NCI-H2227 treated with DMSO at 0.1 percent for 48 hours (cell line): Measurements from ENCODE around the gene PRRC2A.
A peak's percentile ranks its signal among the peaks of the same experiment; 100 is the strongest.

Experiments used
- DNase-seq: peaks from one replicate; lab custom pipeline; 2025; lab: John Stamatoyannopoulos, UW

The PRRC2A gene

DNA sequence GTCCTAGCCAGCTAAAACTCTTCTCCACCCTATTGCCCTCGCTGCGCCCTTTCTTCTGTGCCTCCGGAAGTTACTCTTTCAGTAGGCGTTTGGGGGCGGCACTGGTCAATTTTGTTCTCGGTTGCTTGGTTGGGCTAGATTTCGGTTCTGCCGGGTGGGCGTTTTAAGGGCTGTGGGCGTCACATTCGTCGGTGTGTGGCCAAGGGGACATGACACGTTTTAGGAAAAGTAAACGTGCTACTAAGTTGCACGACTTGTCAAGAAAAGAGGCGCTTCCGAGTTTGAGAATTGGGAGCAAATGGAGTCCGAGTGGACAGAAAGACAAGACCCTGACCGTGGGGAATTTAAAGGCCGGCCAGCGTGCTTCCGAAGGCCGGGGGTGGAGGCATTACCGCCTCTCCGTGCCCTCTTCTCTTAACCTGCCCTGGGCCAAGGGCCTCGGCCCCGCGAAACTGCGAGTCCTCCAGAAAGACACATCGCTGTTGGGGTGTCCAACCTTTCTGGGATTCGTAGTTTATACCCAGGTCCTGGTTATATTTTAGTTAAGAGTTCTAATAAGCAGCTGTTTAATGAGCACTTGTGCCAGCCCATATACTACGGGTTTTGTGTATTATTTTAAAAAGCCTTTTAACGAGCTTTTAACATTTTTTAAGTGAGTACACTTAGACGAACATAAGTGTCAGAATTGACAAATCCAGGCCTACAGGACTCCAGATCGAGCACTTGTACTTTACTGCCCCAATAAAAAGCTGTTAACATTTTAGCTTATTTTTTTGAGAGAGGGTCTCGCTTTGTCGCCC lies 32.6 kb downstream of the PRRC2A start:
- peak; percentile 99 for DNase-seq

DNA sequence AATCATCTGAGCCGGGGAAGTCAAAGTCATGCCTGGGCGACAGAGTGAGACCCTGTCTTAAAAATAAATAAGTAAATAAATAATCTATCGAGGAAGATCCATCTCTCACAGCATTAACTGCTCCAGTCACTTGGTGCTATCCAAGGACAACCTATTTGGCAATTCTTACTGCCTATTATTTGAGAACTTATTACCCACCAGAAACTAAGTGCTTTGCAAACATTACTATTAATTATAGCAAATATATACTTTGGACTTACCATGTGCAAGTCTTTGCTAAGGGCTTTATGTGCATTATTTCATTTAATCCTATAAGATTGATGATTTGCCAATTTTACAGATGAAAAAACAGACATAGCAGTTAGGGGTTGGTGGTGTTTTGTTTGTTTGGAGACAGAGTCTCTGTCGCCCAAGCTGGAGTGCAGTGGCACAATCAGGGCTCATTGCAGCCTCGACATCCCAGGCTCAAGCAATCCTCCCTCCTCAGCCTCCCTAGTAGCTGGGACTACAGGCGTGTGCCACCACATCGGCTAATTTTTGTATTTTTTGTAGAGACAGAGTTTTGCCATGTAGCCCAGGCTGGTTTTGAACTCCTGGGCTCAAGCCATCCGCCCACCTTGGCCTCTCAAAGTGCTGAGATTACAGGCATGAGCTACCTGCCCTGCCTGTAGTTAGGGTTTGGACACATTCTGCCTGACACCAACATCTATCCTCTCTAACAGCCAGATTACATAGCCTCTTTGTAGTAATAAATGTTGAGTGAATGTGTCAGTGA lies 34.2 kb downstream of the PRRC2A start:
- DNase-seq: no peak

DNA sequence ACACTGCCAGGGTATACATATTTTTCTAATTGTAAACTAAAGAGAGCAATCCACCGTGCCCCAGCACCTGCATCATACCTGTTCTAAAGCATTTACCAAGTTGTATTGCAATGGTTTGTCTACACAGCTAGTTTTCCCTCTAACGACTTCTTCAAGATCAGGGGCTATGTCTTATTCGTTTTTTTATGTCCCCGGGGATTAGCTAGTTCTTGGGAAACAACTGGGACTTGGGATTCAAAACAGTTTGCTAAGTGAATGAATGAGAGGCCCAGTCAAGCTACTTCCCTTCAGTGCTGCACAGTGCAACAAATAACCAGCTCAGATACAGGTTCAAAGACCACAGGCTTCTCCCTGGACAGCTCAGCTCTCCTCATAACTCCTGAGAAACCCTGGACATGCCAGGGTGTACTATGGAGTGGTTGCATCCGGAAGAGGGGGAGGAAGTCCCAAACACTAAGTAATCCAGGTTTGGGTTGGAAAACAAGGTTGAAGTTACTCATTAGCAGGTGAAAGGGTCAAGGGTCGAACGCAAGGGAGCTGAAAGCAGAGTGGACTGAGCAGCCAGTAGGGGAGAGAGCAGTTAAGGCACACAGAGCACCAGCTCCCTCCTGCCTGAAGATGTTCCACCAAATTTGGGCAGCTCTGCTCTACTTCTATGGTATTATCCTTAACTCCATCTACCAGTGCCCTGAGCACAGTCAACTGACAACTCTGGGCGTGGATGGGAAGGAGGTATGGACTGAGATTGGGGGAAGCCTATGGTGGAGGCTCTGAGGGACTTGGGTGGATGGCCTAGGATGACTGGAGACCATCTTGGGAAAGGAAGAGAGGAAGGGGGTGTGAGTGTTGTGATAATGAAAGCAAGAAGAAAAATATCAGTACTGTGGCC lies 35.1 kb downstream of the PRRC2A start, which contains the start of gene APOM:
Gene APOM, plus strand, starts transcription at position 546 of the 889 bp plus-strand sequence. Its CDS starts 73 bp downstream, at position 619.
- no peak for DNase-seq

DNA sequence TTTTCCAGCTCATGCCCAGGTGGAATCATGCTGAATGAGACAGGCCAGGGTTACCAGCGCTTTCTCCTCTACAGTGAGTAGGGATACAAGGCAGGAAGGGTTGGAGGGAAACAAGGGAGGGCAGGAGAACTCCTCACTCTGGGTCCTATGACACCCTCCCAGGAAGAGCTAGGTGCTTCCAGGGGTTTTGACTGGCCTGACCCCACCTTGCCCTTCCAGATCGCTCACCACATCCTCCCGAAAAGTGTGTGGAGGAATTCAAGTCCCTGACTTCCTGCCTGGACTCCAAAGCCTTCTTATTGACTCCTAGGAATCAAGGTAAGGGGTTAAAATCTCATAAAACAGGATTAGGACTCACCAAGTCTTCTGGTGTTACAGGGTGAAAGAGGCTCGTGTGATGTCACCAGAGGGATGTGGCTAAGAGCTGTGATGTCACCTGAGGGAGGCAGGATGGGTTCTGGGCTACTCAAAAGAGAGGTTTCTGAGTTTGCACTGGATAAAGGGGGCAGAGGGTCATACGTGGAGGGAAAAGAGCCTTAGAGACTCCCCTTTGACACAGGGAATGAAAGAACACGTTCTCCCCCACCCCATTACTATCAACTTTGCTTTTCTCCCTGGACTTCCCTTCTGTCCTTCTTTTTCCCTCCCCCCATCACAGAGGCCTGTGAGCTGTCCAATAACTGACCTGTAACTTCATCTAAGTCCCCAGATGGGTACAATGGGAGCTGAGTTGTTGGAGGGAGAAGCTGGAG lies 37.1 kb downstream of the PRRC2A start:
- no peak for DNase-seq

DNA sequence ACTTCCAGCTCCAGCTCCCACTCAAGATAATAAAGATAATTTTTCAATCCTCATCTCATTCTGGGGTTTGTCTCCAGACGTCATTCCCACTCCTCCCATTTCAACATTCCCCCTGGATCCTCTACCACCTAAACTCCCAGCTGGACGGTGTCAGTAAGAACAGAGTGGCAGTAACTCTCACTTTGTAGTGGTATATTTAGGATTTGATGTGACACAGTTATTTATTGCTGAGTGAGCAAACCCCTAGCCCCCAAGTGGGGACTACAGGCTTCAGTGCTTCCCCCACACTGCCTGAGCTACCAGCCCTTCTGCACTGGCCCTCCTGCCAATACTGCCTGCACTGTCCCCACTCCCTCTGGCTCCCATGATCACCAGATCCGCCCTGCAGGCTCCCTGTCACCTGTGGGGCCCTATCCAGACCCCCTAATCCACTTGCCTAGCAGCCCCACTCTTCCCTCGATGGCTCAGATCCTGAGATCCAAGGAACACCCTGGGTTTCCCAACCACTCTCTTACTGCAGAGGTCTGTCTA lies 37.7 kb downstream of the PRRC2A start:
- no peak for DNase-seq

DNA sequence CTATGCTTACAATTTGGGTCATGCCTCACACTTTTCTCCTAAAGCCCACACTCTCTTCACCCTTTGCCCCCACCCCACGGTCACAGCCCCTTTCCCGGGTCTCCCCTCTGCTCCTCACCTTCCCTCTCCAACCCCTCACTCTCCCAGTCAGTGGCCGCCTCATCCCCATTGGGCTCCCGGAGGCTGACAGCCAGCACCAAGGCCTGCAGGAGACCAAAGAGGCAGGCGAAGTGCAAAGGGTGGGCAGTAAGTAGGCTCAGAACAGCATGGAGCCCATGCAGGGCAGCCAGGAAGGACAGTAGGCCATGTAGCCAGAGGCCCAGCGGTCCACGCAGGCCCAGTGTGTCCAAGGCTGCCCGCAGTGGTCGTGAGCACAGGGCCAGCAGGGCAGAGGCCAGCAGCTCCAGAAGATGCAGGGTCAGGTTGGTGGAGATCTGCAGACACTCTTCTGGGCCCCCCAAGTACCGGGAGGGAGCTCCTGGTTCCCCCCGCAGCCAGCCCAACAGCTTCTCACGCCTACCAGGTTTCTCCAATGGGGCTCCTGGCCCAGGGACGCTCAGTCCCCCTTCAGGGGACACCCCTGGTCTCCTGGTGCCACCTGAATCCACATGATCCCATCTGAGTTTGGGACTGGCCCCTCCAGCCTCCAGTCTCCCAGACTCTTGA lies 38.6 kb downstream of the PRRC2A start:
- DNase-seq: no peak

DNA sequence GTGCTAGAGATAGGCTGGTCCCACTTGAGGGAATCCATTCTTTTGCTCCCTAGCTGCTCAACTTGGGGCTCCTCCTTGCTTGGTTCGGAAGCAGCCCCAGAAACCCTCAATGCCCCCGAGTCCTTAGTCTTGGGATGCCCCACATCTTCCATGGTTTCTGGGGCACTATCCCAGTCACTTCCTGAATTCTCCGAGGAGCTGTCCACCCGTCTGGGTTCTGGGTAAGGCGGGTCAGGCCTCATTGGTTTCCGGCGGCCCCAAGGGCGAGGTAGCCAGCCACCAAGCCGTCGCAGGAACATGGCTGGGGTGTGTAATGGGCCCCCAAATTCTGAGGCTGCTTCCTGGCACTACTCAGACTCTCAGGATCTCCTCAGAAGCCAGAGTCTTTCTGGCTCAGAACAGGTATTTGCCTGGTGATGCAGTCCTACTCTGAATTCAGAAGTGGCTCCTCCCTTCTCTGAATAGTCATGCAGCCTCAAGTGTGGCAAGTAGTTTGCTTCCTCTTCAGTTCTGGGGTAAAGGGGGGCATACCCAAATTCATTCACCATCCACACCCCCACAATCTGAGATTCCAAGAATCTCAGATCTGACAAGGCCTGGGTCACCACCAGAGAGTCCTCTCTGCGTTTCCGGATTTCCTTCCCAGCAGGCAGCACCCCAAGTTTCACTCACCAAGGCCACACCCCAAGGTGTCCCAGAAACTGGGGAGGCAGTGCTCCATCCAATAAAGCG lies 39.3 kb downstream of the PRRC2A start:
- DNase-seq: no peak

DNA sequence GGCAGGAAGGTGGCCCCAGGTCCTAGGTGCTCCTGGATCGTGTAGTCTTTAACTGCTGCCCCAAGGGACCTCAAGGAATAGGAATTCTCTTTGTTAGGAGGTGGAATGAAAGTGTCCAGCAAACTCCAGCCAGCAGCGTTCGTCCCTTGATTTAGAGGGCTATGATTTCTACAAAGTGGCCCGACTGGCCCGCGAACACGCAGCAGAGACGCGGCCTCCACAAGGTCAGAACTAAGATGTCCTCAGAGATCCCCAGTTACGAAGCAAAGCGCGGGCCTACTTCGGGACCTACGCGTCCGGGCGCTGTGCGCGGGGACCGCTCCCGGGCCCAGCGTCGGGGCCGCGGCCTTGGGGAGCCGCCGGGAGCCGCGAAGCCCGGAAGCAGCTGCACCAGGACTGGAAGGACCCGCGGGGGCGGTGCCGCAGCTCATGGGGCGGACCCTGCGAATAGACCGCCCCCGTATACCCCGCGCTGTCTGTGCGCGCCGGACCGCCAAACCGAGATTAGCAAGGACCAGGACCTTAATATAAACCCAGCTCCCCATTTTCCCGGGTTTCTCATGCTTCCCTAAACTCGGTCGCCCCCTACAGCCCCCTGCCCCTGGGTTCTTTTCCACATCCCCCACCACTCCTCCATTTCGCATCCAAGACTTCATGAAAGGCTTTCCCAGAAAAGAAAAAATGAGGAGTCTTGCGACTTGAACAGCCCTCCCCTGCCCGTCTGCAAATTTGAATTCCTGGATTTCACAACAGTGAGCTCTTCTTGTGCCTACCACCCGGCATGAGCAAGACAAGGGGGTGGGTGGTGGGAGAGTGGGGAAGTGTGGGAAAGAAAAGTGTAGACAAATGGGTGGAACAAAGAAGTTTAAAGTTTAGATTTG lies 40.1 kb downstream of the PRRC2A start, which contains the start of gene C6orf47:
Gene C6orf47, minus strand, starts transcription at position 398 of the 881 bp plus-strand sequence. CDS start 831 bp downstream, outside the sequence.
- DNase-seq: peak; percentile 77

DNA sequence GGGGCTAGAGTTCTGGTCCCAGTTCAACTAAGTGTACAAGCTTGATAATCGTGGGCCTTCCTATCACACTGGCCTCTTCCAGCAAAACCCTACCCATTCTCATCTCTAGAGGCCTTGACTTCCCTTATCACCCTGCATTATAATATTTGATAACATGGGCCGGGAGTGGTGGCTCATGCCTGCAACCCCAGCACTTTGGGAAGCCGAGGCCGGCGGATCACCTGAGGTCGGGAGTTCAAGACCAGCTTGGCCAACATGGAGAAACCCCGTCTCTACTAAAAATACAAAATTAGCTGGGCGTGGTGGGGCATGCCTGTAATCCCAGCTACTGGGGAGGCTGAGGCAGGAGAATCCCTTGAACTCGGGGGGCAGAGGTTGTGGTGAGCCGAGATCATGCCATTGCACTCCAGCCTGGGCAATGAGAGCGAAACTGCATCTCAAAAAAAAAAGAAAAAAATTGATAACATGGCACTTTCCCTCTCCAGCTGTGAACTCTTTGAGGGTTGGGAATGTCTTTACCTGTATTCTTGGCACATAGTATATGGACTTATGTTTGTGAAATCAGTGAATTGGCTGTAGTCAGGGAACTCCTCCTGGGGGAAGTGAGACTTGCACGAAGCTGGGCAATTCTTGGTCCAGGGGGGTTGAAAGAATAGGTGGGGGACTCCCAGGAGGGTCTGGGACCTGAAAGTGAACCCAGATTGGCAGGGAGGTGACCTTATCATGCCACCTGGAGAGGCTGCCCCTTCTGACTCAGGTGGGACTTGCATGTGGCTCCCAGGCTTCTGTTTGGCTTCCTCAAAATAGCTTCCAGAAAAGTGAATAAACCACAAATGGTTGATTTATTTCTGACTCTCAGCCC lies 41.0 kb downstream of the PRRC2A start:
- DNase-seq: no peak

DNA sequence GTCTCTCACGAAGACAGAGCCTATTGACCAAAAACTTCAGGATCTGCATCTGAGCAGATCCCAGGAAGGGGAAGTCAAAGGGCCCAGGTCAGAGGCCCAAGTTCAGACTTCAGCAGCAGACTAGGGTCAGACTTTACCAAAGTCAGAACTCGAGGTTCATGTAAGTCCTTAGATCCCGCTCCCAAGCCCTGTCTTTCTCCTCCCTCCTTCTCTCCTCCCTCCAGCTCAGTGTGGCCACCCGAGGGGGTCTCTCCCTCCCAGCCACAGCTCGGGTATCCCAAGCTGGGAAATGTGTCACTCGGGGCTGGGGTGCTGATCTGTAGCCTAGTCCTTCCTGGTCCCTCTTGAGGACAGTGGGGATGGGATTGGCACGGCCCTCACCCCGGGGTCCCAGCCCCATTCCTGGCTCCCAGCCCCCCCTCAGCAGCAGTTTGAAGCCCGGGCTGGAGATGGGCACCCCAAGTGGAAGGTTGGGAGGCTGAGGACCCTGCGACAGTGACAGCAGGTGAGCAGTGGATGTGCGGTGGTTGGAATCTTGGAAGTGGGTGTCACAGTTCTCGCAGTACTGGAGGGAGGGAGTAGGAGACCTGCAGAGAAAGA lies 41.7 kb downstream of the PRRC2A start:
- no peak for DNase-seq

DNA sequence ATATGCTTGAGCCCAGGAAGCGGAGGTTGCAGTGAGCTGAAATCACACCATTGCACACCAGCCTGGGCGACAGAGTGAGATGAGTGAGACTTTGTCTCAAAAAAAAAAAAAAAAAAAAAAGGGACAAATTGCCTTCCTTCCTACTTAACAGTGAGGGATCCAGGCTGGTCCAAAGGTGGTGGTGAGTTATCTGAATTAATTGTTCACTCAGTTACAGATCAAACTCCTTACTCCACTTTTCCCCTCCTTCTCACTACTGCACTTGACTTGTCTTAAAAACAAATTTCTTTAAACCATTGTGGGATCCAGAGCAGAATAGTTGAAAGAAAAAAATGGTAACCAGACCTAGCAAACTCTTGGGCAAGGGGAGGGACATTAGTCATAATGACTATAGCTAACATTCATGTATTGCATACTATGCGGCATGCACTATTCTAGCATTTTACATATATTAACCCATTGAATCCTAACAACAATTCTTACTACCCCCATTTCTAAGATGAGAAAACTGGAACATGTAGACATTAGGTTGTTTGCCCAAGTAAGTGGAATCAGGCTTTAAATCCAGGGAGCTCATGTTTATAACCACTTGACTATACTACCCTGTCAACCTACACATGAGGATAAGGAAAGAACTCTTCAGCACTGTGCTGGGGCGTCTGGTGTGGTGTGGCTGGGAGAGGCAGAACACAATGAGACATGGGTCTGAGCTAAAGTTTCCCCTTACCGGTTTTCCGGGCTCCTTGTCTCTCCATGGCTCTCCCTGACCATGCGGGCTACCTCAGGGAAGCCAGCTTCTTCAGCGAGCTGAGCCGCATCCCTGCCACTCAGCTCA lies 42.8 kb downstream of the PRRC2A start:
- no peak for DNase-seq

DNA sequence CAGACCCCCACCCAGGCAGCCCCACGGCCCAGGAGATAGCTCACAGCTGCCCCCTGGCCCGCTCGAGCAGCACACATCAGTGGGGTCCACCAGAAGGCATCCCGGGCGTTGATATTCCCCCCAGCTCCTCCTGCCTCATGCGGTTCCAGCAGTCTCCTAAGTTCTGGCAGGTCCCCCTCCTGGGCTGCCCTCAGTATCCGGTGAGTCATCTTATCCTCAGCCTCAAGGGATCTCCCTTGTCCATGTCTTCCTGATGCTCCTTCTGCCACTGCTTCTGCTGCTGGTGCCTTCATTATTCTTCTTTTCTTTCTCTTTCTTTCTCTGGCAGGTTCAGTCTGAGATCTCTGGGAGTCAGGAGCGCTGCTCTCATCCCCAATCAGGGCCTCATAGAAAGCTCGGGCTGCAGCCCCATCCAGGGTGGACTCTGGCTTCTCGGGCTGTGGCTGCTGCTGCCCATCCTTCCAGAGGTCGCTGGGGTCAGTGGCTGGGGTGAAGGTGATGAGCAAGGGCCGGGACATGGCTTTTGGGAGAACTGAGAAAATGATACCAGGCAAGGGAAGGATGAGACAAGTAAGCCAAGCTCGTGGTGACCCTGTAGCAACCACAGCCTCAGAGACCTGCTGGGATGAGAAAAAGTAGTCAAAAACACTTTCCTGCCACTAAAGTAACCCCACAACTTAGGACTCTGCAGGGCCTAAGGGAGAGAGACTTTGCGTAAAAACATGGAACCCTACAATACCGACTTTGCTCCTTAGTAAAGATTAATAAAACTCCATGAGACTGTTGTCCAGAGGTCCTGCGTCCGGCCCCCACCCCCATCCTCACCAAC lies 43.7 kb downstream of the PRRC2A start:
- DNase-seq: no peak

DNA sequence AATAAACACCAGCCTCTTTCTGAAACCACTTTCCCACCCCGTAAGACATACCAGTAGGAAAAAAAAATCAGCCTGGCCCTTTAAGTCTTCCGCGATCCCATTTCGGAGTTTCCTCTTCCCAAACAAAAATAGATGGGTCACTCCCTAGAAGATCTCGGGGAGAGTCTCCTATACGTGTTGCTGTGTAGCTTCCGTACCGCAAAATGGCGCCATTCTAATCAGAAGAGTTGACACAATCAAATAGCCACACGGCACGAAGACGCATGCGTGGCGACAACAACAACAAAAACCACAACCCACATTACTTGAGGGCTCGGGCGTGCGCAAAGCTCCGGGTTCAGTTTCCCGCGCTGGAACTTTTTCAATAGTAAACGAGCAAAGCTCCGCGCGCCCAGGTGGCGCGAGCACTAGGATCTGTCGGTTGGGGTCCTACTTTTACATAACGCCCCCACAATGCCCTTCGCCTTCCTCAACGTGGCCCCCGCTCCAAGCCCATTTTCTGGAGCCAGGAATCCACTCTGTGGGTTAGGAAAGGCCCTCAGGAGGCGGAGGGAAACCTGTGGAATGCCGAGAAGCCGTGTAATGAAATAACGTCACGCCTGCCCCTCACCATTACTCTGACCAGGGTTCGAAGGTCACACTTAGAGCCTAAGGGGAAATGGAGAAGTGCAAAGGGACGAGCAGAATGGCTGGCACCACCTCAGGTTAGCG lies 44.4 kb downstream of the PRRC2A start, which contains the start of gene GPANK1:
Gene GPANK1, minus strand, starts transcription at position 208 of the 711 bp plus-strand sequence. CDS start 519 bp downstream, outside the sequence.
- DNase-seq: peak; percentile 95

DNA sequence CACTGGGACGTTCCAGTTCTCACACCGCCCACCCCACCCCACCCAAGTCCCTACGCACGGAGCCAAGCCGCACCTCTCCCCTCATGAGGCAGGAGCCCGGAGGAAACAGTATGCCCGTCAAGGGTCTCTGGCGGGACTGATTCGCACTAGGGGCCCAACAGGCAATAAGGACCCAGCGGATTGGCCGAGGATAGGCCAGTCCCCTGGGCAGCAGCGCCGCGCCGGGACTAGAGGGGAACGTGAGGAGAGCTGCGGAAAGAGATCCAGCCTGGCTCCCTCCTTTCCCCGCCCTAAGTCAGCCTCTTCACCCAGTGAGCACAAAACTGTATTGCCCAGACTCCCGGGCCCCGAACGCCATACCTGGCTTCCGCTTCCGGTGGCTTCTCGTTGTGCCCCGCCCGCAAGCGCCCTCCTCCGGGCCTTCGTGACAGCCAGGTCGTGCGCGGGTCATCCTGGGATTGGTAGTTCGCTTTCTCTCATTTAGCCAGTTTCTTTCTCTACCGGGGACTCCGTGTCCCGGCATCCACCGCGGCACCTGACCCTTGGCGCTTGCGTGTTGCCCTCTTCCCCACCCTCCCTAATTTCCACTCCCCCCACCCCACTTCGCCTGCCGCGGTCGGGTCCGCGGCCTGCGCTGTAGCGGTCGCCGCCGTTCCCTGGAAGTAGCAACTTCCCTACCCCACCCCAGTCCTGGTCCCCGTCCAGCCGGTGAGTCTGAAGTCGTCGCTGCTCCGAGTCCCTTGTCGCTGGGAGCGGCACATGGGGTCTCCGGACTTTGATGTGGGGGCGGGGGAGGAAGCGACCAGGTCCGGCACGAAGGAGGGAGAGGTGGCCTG lies 45.2 kb downstream of the PRRC2A start, which contains the start of gene CSNK2B:
Gene CSNK2B, plus strand, starts transcription at position 580 of the 836 bp plus-strand sequence. CDS start 752 bp downstream, outside the sequence.
- DNase-seq: peak; percentile 98
